Measurements from ENCODE around the gene ARHGEF28. TPM values are rescaled to one million over a fixed set of nuclear protein-coding genes. Genes with fewer than 3 reads are reported as not detected.

The ARHGEF28 gene
- polyA plus RNA-seq, 4 donors = 44.1 to 53.1 (median 50.1) TPM

- no peak for DNase-seq (ENCODE audit: low read depth in 4 of 4, low spot score in 3 of 4)
Observed at GRCh38 chr5:73883646-73884045, 257.6 kb downstream of the ARHGEF28 start.

GRCh38 chr5:73887688-73888087 is 261.7 kb downstream of the ARHGEF28 start:
- DNase-seq (ENCODE audit: low read depth in 4 of 4, low spot score in 3 of 4) = no peak

GRCh38 chr5:73890569-73890968 is 264.6 kb downstream of the ARHGEF28 start:
- no peak for DNase-seq (ENCODE audit: low read depth in 4 of 4, low spot score in 3 of 4)

GRCh38 chr5:73892218-73892617 is 266.2 kb downstream of the ARHGEF28 start:
- no peak for DNase-seq (ENCODE audit: low read depth in 4 of 4, low spot score in 3 of 4)

GRCh38 chr5:73892806-73893205 is 266.8 kb downstream of the ARHGEF28 start:
- DNase-seq (ENCODE audit: low read depth in 4 of 4, low spot score in 3 of 4) = no peak

GRCh38 chr5:73893813-73894212 is 267.8 kb downstream of the ARHGEF28 start:
- DNase-seq (ENCODE audit: low read depth in 4 of 4, low spot score in 3 of 4) = no peak

- DNase-seq (ENCODE audit: low read depth in 4 of 4, low spot score in 3 of 4) = no peak
Observed at GRCh38 chr5:73894860-73895259, 268.9 kb downstream of the ARHGEF28 start.

GRCh38 chr5:73895471-73895870 is 269.5 kb downstream of the ARHGEF28 start:
- no peak for DNase-seq (ENCODE audit: low read depth in 4 of 4, low spot score in 3 of 4)

- DNase-seq (ENCODE audit: low read depth in 4 of 4, low spot score in 3 of 4) = no peak
Observed at GRCh38 chr5:73896097-73896496, 270.1 kb downstream of the ARHGEF28 start.

DNA sequence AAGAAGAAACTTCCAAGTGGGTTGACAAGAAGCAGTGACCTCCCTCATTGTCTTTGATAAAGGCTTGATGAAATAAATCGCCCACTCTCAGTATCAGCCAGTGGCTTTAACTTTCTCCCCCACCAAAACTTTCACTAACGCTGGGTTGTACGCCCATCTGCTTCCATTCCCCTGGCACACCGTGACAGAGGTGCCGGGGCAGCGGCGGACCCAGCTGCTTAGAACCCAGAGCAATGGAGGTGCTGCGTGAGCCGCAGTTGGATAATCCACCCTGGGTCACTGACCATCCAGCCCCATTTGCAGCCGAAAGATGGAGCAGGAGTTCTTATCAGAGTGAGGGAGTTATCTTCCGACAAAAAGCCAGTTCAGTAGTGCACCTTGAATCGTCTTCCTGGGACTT is 270.7 kb downstream of the ARHGEF28 start:
- DNase-seq (ENCODE audit: low read depth in 4 of 4, low spot score in 3 of 4) = no peak

DNA sequence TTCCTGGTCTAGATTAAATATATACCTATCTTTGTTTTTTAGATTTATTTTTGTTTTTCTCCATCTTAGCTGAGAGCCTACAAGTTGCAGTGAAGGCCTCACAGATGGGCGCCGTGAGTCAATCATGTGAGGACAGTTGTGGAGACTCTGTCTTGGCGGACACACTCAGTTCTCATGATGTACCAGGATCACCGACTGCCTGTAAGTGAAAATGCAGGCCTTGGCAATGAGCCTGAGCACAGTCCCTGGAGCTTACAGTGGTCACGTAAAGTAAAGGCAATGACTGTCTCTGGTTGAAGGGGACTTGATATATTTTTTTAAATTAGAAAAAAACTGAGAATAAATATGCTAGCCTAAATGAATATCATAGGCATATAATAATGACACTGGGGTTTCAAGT is 271.9 kb downstream of the ARHGEF28 start:
- DNase-seq (ENCODE audit: low read depth in 4 of 4, low spot score in 3 of 4) = no peak

DNA sequence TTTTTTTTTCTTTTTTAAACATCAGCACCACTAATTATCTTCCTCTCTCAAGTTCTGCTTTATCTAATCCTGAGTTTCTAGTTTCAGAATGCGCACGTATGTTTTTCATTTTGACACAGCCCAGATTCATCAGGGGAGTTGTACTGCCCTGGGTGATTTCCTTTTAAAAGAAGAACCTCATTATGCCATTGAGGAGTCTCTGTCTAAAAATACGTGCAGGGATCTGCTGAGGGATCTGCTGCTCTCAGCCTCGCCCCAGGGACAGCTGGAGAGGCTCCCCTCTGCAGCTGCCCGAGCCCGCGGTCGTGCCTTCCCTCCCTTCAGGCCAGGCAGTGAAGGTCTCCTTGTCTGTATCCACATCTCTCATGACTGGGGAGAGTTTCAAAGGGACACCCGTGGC is 273.1 kb downstream of the ARHGEF28 start:
- no peak for DNase-seq (ENCODE audit: low read depth in 4 of 4, low spot score in 3 of 4)

GRCh38 chr5:73899916-73900315 is 273.9 kb downstream of the ARHGEF28 start:
- no peak for DNase-seq (ENCODE audit: low read depth in 4 of 4, low spot score in 3 of 4)

DNA sequence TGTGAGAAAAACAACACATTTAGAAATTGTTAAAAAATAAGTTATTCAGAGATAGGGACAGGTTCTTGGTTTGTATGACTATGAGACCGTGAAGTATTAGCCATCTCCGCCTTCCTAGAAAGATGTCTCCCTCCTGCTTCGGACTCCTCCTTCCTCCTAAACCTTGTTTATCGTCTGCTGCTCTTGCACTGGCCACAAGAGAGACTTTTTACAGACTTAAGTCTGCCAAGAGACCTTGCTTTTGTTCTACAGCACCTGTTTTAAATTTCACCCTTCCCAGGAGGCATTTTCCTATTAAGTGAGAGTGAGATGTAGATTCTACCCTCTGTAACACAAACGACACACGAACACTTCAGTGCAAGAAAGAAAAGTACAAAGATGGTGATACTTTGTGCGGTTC is 274.6 kb downstream of the ARHGEF28 start:
- DNase-seq (ENCODE audit: low read depth in 4 of 4, low spot score in 3 of 4) = no peak

DNA sequence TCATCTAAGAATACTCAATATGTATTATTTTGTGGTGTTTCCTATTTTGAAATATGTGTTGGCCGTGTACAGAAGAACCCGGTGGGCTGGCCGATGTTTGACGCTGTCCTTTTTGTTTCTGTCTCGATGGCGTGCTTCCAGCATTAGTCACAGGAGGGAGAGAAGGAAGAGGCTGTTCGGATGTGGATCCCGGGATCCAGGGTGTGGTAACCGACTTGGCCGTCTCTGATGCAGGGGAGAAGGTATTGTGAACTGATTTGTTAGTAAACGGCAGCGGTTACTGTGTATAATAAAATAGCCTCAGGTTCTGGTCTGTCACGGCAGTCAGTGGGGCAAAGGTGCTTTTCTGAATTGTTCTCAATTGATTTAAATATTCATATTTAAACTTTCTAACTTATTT is 275.0 kb downstream of the ARHGEF28 start:
- DNase-seq (ENCODE audit: low read depth in 4 of 4, low spot score in 3 of 4) = no peak

GRCh38 chr5:73901455-73901854 is 275.5 kb downstream of the ARHGEF28 start:
- DNase-seq (ENCODE audit: low read depth in 4 of 4, low spot score in 3 of 4) = no peak

DNA sequence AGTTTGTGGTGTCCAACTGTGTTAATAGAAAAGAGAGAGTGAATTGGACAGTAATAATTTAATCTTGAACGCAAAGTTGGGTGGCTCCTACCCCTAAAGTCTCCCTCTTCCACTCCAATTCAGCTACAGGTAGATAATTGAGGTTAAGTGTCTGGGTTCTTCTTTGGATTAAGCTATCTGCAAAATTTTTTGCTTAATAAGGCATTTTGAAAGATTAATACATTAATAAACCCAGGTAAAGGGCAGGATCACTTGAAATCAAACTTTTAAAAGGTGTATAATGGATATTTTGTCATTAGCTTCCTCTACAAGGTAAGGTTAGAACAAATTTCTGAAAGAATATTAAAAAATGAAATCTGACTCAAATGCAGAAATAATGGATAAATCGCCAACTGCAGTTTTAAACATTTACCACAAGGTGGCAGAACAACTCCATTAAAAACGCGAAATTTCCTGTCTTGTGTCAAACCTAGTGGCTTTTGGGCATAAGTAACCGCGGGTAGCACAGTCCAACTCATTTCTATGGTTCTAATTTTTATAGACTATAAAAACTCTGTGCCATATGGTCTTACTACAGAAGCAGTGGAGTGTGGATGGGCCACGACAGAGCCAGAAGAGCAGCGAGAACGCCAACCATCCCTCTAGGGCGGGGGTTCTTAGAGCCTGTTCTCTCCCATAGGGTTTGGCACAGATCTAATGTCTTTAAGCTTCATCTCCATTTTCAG is 276.5 kb downstream of the ARHGEF28 start:
- DNase-seq (ENCODE audit: low read depth in 4 of 4, low spot score in 3 of 4) = peak; percentile 43 to 61 (median 48)

DNA sequence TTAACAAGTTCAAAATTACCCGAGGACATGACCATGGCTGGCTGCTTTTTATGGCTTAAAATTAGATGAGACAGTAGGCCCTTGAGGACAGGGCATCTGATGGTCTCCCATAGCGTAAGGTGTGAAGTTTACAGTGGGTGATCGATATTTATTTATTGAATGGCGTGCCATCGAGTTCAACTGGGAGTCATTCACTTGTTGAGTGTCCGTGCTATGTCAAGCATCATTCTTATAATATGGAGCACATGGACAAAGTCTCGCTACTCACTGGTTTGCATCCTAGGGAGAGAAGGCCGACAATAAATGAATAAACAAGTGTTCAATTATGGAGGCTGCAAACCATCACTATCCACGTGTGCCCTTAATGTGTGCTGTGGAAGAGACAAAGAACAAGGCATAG is 277.2 kb downstream of the ARHGEF28 start:
- no peak for DNase-seq (ENCODE audit: low read depth in 4 of 4, low spot score in 3 of 4)

DNA sequence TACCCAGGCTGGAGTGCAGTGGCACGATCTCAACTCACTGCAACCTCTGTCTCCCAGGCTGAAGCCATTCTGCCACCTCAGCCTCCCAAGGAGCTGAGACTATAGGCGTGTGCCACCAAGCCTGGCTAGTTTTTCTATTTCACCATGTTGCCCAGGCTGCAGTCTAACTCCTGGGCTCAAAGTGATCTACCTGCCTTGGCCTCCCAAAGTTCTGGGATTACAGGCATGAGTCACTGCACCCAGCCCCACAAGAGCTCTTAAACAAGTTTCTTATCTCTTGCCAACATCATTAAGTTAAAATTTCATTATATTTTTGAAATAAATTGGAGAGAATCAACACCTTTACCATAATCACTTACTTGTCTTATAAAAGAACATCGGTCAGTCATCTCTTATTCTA is 280.3 kb downstream of the ARHGEF28 start:
- DNase-seq (ENCODE audit: low read depth in 4 of 4, low spot score in 3 of 4) = no peak

GRCh38 chr5:73907164-73907563 is 281.2 kb downstream of the ARHGEF28 start:
- no peak for DNase-seq (ENCODE audit: low read depth in 4 of 4, low spot score in 3 of 4)

GRCh38 chr5:73908395-73908794 is 282.4 kb downstream of the ARHGEF28 start:
- DNase-seq (ENCODE audit: low read depth in 4 of 4, low spot score in 3 of 4) = no peak

- no peak for DNase-seq (ENCODE audit: low read depth in 4 of 4, low spot score in 3 of 4)
Observed at GRCh38 chr5:73908846-73909245, 282.9 kb downstream of the ARHGEF28 start.

GRCh38 chr5:73909474-73909873 is 283.5 kb downstream of the ARHGEF28 start:
- DNase-seq (ENCODE audit: low read depth in 4 of 4, low spot score in 3 of 4) = no peak

All from right renal pelvis (tissue), 4 donors.